Measurements from ENCODE around the gene VWF. TPM values are rescaled to one million over a fixed set of nuclear protein-coding genes. Genes with fewer than 3 reads are reported as not detected.

VWF gene
- total RNA-seq, 2 experiments from 2014 or later, result not detected

DNA sequence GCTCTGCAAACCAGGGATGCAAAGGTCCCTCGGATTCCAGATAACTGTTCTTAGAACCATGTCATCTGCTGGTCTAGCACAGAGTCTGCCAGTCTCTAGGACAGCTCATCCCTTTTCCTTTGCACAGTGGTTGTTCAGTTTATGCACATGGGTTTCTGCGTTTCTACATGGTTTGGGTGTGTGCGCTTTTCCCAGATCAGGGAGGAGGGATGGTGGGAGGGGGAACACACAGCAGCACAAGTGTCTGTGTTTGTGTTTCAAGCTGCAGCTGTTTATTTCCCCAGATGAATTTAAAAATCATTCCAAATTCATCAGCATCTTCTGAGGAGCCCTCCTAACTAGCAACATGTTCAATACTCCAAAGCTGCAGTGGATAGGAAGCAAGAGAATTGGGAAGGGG lies 224.8 kb downstream of the VWF start:
- ChIA-PET CTCF (no interaction called here), POLR2A (no interaction called here)
- Mint-ChIP-seq H3K36me3 (ENCODE audit: low read depth) (no peaks in the 10 kb centered on the region), H3K27me3 (peaks cover 4% of the 10 kb centered on the region), H3K27ac (no peak overlapping the region), H3K4me1 (no peaks in the 10 kb centered on the region), H3K4me3 (no peak overlapping the region), H3K9me3 (no peaks in the 10 kb centered on the region)
- no peak for DNase-seq

- ChIA-PET CTCF (no interaction called here), POLR2A (no interaction called here)
- no peak for DNase-seq
Observed at GRCh38 chr12:5898874-5899273, 225.6 kb downstream of the VWF start.

More at GRCh38 chr12:5898874-5899273, 225.6 kb downstream of the VWF start:
- no peaks in the 10 kb centered on the region for H3K4me1 Mint-ChIP-seq
- H3K27ac Mint-ChIP-seq, result no peak overlapping the region
- no peaks in the 10 kb centered on the region for H3K9me3 Mint-ChIP-seq
- no peaks in the 10 kb centered on the region for H3K36me3 Mint-ChIP-seq (ENCODE audit: low read depth)
- no peak overlapping the region for H3K4me3 Mint-ChIP-seq
- peaks cover 4% of the 10 kb centered on the region for H3K27me3 Mint-ChIP-seq

Other genes with a start within 250 kb of the VWF start
- not detected for gene ANO2, start 179.4 kb downstream of the VWF start, total RNA-seq
- 1 to 10 TPM in 1 of 2 experiments, under 1 TPM in 1; 0.90 to 1.0 TPM for gene CD9, start 75.7 kb upstream of the VWF start, total RNA-seq
- not detected for gene PLEKHG6, start 186.0 kb upstream of the VWF start, total RNA-seq
- 10 to 100 TPM; 61.5 to 61.9 TPM for gene TNFRSF1A, start 217.4 kb upstream of the VWF start, total RNA-seq

Data from activated CD4-positive, alpha-beta memory T cell treated with anti-CD3 and anti-CD28 coated beads, Interleukin-2, amount 10 ng/mL, durations not matched to agents 7 days and 5 days (primary cell).